Measurements from ENCODE around the gene AGBL2.
"Not testable (repeated sequence)": the region's sequence is repeated elsewhere in the genome, so short reads cannot be mapped to it uniquely, and the experiment has no call there.

AGBL2 gene

GRCh38 chr11:47689480-47689879 is 25.7 kb downstream of the AGBL2 start:
- DNase-seq (ENCODE audit: low read depth): no peak
- no peak for TF ChIP-seq CTCF (IDR thresholded peaks at IDR 0.05; ENCODE audit: control insufficient read depth, extremely low read depth, insufficient read depth)
- H3K4me3 ChIP-seq (ENCODE audit: low read depth, low read length): no peak overlapping the region

- H3K4me3 ChIP-seq (ENCODE audit: low read depth, low read length): no peak overlapping the region
- DNase-seq (ENCODE audit: low read depth): no peak
- TF ChIP-seq CTCF (IDR thresholded peaks at IDR 0.05; ENCODE audit: control insufficient read depth, extremely low read depth, insufficient read depth): no peak
Measured at GRCh38 chr11:47688991-47689390, 26.2 kb downstream of the AGBL2 start.

- DNase-seq (ENCODE audit: low read depth): no peak
- no peak for TF ChIP-seq CTCF (IDR thresholded peaks at IDR 0.05; ENCODE audit: control insufficient read depth, extremely low read depth, insufficient read depth)
- no peak overlapping the region for H3K4me3 ChIP-seq (ENCODE audit: low read depth, low read length)
Measured at GRCh38 chr11:47688111-47688510, 27.1 kb downstream of the AGBL2 start.

GRCh38 chr11:47686704-47687103 is 28.5 kb downstream of the AGBL2 start:
- H3K4me3 ChIP-seq (ENCODE audit: low read depth, low read length); DNase-seq (ENCODE audit: low read depth): not testable (repeated sequence)

- no peak for TF ChIP-seq CTCF (IDR thresholded peaks at IDR 0.05; ENCODE audit: control insufficient read depth, extremely low read depth, insufficient read depth)
- no peak for DNase-seq (ENCODE audit: low read depth)
- no peak overlapping the region for H3K4me3 ChIP-seq (ENCODE audit: low read depth, low read length)
Measured at GRCh38 chr11:47686151-47686550, 29.0 kb downstream of the AGBL2 start.

- no peak for TF ChIP-seq CTCF (IDR thresholded peaks at IDR 0.05; ENCODE audit: control insufficient read depth, extremely low read depth, insufficient read depth)
- no peak overlapping the region for H3K4me3 ChIP-seq (ENCODE audit: low read depth, low read length)
- DNase-seq (ENCODE audit: low read depth): no peak
Measured at GRCh38 chr11:47675851-47676250, 39.3 kb downstream of the AGBL2 start.

GRCh38 chr11:47672283-47672730 is 42.9 kb downstream of the AGBL2 start:
- no peak for TF ChIP-seq CTCF (IDR thresholded peaks at IDR 0.05; ENCODE audit: control insufficient read depth, extremely low read depth, insufficient read depth)
- no peak for DNase-seq (ENCODE audit: low read depth)
- no peak overlapping the region for H3K4me3 ChIP-seq (ENCODE audit: low read depth, low read length)

Data from LNCaP clone FGC (cell line).